ENCODE data around the gene BBOF1. TPM values are rescaled to one million over a fixed set of nuclear protein-coding genes. Genes with fewer than 3 reads are reported as not detected.

BBOF1 gene
- total and polyA plus RNA-seq, 9 of the 15 experiments (the other 6 are each of a cell fraction or from before 2014, with no cell fraction given) = 1.3 to 4.9 (median 4.2) TPM

GRCh38 chr14:74085828-74086227, 66.7 kb downstream of the BBOF1 start (continued):
- no peak for TF ChIP-seq FOSL1 (tag; conservative IDR thresholded peaks at IDR 0.05)
- no peak for TF ChIP-seq RUNX1 (IDR thresholded peaks at IDR 0.05; ENCODE audit: low read depth)
- TF ChIP-seq EHMT2 (IDR thresholded peaks at IDR 0.05) = no peak
- no peak for TF ChIP-seq HNRNPL (IDR thresholded peaks at IDR 0.05; ENCODE audit: low read depth, low read length)
- no peak for TF ChIP-seq PHF21A (IDR thresholded peaks at IDR 0.05; ENCODE audit: borderline replicate concordance, low read depth)
- no peak for TF ChIP-seq ESRRA (IDR thresholded peaks at IDR 0.05; ENCODE audit: borderline replicate concordance, low read depth)
- TF ChIP-seq NFE2 (IDR thresholded peaks at IDR 0.05; ENCODE audit: low read depth) = no peak

- Histone ChIP-seq H4K20me1 (replicated peaks; ENCODE audit: control insufficient read depth, insufficient read depth, low read length) (no peaks in the 10 kb centered on the region), H3K27me3 (ENCODE audit: control insufficient read depth in 2 of 2, insufficient read depth in 2 of 2, low read length in 2 of 2) (no peaks in the 10 kb centered on the region), H3K9ac (ENCODE audit: insufficient read depth in 1 of 2, low read depth in 2 of 2, low read length in 2 of 2) (no peak overlapping the region), H3K79me2 (ENCODE audit: control insufficient read depth, insufficient read depth, low read length) (peaks cover 24% of the 10 kb centered on the region), H3K9me1 (ENCODE audit: control insufficient read depth, insufficient read depth, low read length) (no peaks in the 10 kb centered on the region), H3K4me1 (replicated peaks in 1 of 2; ENCODE audit: control insufficient read depth in 2 of 2, insufficient read depth in 2 of 2, low read length in 2 of 2) (peaks cover 8 to 9% of the 10 kb centered on the region in 2 experiments; a peak in 2 of 5 replicates), H3K4me2 (ENCODE audit: insufficient read depth, low read length) (no peak overlapping the region), H3K27ac (ENCODE audit: extremely low read depth, low read depth, low read length) (no peak overlapping the region), H3K36me3 (ENCODE audit: control insufficient read depth, insufficient read depth, low read length) (peaks cover 5% of the 10 kb centered on the region; the same call in 2 of the 3 replicates), H2AFZ (ENCODE audit: low read depth, low read length) (no peak overlapping the region), H3K9me3 (replicated peaks; ENCODE audit: control insufficient read depth, insufficient read depth, low read depth, low read length) (no peaks in the 10 kb centered on the region), H3K4me3 (no peak overlapping the region)
- in situ Hi-C loops (cut with MboI) (no loop called here), intact Hi-C loops (cut with micrococcal nuclease) (no loop called here)
- ChIA-PET POLR2A (no interaction called here), CTCF (ENCODE audit: low intra/inter-chr PET ratio) (no interaction called here)
- WGBS (ENCODE audit: insufficient coverage, low coverage, missing lambda C conversion rate) = 37% methylated on average over 6 of the region's 8 CpGs
- TF ChIP-seq STAT6 (CRISPR knock-in tag; IDR thresholded peaks at IDR 0.05) = no peak
- no peak for TF ChIP-seq PHB (CRISPR knock-in tag; IDR thresholded peaks at IDR 0.05)
- TF ChIP-seq CEBPB (tag; IDR thresholded peaks at IDR 0.05) = peak; percentile 73
- peak; percentile 48; the same call in 1 of the 2 replicates for TF ChIP-seq ESRRA (IDR thresholded peaks at IDR 0.05; ENCODE audit: borderline replicate concordance, low read depth)
- TF ChIP-seq SRSF7 (optimal IDR thresholded peaks at IDR 0.05; ENCODE audit: low read depth, low read length) = no peak
- no peak for TF ChIP-seq NFYB (IDR thresholded peaks at IDR 0.05; ENCODE audit: extremely low read depth, insufficient read length)
- TF ChIP-seq MYNN (IDR thresholded peaks at IDR 0.05) = peak; percentile 75; the same call in 1 of the 2 replicates
- no peak for TF ChIP-seq MYNN (CRISPR knock-in tag; IDR thresholded peaks at IDR 0.05)
- no TSS peak for BruUV-seq (replicated peaks)
- DNase-seq (ENCODE audit: extremely low read depth in 1 of 4, low spot score in 3 of 4) (no peak), FAIRE-seq (no peak), ATAC-seq (peak; percentile 67)
Measured at GRCh38 chr14:74089251-74090020, 70.3 kb downstream of the BBOF1 start.

Measured in K562 (cell line).